PC-3 (cell line): ENCODE results near the gene FOXN4.

Experiments used
- CTCF ChIP-seq: fragments of 300-600 bp; sonication (generic); conservative IDR thresholded peaks from 2 replicates; pipeline ENCODE4 v1.5.1; 2017; ENCODE audit warnings: antibody characterized with exemption, low read depth, mild to moderate bottlenecking, low read length
- EZH2 ChIP-seq: fragments of 300-600 bp; sonication (generic); IDR thresholded peaks from one replicate; pipeline ENCODE4 v1.6.1; 2017; ENCODE audit warnings: antibody characterized with exemption, mild to moderate bottlenecking, low read length; ENCODE audit not compliant: unreplicated experiment

GRCh38 chr12:109292342-109292711 is 16.8 kb downstream of the FOXN4 start:
- no peak for TF ChIP-seq CTCF
- no peak for TF ChIP-seq EZH2
